ENCODE data around the gene JAK1. TPM values are rescaled to one million over a fixed set of nuclear protein-coding genes. Genes with fewer than 3 reads are reported as not detected.
"Not testable (repeated sequence)": the region's sequence is repeated elsewhere in the genome, so short reads cannot be mapped to it uniquely, and the experiment has no call there.

Gene JAK1
- total RNA-seq: 124 and 125 TPM in 2 replicates

DNA sequence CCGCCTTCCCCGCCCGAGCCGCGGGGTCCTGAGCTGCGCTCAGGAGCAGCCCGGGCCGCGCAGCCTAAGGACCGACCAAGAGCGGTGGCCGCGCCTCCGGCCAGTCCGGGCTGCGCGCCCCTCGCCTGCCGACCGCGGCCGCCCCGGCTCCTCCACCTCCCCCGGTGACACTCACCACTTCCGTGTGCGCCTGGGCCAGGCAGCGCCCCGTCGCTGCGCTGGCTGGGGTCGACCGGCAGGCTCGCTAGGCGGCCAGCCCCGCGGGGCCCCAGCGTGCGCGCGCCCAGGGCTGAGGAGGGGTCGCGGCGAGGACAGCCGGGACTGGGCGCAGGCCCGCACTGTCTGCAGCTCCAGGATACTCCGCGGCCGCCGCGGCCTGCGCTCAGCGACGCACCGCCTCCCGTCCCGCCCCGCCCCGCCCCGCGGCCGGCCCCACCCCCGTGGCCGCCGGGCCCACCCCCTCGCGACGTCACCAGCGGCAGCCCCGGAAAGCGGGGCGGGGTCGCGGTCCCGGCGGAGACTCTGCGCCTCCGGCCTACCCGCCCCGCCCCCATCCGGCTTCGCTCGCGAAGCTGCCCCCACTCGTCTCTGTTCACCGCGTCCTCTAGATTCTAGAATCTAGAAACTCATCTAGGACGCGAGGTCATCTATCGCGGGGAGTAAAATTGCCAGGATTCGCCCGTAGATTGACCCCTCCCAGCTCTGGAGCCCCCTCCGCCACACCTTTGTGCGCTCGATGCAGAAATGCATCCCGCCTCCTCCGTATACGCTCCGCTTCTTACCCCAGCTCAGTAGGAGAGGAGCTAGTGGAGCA lies at the start of gene JAK1:
TSS of gene JAK1 (minus strand) at position 392 of the 814 bp plus-strand sequence. CDS start 80,285 bp downstream, outside the sequence.
- DNase-seq (ENCODE audit: low read depth in 2 of 2): peak; percentile 83 to 89

DNA sequence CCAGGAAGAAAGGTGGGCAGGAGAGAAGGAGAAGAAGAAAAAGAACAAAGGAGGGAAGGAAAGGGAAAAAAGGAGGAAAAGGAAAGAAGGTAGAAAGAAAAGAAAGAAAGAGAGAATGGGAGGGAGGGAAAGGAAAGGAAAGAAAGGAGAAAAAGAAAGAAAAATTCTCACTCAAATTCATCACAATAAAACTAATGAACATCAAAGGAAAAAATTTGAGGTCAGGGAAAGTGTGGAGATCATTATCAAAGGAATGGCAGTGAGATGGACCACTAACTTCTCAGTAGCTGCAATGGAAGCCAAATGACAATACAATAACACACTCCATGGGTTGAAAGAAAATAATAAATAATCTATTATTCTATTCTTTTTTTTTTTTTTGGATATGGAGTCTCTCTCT lies 48.0 kb upstream of the JAK1 start:
- DNase-seq (ENCODE audit: low read depth in 2 of 2): no peak

DNA sequence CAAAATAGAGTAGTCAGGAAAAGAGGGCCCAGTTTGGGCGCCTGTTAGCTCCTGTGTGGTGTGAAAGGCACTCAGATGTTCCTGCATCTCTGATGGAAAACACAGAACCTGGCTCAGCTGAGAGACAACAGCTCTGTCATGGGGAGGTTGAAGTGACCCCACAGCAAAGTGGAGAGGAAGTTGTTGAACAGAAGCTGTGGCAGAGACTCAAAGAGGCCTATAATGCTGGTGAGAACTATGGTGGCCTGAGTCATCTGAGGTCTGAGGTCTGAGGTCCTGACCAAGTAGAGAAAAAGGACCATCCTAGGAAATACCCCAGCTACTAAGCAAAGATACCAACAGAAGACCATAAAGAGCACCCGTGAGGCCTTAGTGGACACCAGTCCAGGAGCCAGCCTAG lies 45.6 kb upstream of the JAK1 start:
- peak; percentile 9 to 19 for DNase-seq (ENCODE audit: low read depth in 2 of 2)

DNA sequence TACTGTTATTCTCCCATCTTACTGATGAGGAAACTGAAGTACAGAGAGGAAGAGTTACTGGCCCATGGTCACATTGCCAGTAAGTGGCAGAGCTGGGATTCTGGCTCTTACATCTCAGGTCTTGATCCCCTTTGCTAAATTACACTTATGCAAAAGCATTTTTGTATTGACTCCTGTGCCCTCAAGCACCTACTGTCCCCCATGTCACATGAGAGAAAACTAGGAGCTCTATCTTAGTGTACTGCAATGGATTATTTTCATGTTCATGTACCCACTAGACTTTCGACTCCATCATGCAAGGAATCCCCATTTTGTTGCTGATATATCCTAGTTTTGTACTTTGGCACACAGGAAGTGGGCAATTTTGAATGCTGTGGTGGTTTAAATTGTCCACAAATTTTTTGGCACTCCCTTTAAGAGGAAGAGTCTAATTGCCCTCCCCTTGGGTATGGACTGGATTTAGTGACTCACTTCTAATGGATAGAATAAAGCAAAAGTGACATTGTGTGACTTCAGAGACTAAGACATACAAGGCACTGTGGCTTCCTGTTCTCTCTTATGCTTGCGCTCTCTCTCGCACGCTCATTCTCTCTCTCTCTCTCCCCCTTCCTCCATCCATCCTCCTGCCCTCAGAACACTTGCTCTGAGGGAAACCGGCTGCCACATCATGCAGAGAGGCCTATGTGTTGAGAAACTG lies 43.5 kb upstream of the JAK1 start:
- no peak for DNase-seq (ENCODE audit: low read depth in 2 of 2)

DNA sequence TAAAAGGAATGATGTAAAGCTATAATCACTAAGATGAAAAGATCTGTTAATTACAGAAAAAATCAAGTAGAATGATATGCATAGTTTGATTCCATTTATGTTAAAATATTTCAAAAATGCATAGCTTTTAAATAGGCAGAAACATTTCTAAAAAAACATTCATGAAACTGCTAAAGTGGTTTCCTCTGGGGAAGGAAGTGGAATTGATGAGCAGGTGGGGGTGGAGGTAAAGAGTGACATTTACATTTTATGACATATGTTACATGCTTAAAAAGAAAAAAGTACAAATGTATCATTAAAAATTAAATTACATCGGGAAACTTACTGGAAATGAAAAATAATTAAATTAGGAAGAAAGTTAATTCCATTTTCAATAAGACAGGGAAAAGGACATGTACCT lies 42.8 kb upstream of the JAK1 start:
- peak in 1 of 2 donors; percentile 19 for DNase-seq (ENCODE audit: low read depth in 2 of 2)

DNA sequence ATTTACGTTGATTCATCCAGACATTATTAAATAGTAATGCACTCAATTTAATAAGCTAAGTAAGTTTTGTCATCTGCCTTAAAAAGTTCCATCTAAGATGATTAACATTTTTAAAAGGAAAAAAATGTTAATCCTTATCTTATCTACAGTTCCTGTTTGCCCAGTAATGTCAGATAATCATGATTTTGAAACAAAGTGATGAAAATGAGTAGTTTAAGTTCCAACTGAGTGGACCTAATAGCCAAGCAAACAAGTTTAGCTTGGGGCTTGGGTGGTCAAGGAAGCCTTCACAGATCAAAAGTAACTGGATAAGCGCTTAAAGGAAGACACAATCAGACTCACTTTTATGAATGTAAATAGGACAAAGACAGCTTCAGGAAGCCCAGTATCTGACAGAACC lies 40.5 kb upstream of the JAK1 start:
- no peak for DNase-seq (ENCODE audit: low read depth in 2 of 2)

DNA sequence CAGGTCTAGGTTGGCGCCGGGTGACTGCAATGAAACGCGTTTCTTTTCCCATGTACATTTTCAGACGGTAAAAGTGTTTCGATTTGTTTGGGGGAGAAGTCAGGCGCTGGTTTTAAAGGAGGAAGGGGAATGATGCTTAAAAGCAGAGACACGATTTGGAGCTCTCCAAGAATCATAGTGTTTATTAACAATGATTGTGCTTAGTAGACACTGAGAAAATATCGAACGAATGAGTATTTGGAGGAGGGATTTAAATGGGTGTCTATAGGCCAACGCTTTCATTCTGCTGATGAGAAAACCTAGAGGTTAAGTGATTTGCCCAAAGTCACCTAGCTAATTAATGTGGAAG lies 36.9 kb upstream of the JAK1 start:
- DNase-seq (ENCODE audit: low read depth in 2 of 2): no peak

DNA sequence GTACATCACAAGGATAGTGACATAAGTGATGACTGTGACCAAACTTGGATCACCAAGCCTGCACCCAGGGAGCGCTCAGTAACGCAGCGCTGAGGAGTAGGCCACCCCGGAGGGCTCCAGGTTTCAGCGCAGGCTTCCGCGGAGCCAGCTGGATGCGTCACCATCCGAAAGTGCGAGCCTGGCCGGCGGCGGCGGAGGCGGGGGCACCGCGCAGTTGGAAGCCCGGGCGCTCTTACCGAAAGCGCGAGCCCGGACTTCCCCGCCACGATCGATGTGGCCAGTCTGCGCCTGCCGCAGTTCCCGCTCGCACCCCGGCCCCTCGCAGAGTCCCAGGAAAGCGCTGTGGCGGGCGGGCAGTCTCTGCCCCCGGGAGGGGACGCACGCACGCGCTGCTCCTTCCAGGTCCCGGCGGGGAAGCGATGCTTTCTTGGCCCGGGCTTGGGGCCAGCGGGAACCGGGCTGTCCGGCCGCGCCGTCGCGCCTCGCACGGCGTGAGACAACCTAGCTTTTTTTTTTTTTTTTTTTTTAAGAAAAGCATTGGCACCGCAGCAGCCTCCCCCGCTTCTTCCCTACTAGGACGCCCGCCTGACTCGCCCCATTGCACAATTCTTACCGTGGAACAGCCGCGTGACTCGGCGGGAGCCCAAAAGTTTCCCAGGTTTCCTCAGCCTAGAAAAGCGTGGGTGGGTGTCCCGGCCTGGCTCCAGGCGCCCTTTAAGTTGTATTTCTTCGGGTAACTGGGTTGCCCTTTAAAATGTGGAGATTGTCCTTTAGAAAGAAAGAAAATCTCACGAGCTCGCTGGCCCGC lies 36.4 kb upstream of the JAK1 start:
- DNase-seq (ENCODE audit: low read depth in 2 of 2): peak; percentile 76 to 81

DNA sequence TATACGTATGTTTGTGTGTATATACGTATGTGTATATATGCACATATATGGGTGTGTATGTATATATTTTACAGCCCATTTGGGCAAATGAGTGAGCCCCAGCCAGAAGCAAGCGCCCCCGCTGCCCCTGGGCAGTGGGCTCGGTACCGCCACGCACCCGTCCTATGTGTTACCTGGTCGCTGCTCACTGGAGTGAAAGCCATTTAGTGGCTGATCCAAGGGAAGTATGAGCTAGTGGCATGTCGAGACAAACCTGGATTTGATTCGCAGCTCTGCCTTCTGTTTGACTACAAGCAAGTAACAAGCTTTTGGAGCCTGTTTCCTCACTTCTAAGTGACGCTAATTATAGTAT lies 35.8 kb upstream of the JAK1 start:
- DNase-seq (ENCODE audit: low read depth in 2 of 2): no peak

DNA sequence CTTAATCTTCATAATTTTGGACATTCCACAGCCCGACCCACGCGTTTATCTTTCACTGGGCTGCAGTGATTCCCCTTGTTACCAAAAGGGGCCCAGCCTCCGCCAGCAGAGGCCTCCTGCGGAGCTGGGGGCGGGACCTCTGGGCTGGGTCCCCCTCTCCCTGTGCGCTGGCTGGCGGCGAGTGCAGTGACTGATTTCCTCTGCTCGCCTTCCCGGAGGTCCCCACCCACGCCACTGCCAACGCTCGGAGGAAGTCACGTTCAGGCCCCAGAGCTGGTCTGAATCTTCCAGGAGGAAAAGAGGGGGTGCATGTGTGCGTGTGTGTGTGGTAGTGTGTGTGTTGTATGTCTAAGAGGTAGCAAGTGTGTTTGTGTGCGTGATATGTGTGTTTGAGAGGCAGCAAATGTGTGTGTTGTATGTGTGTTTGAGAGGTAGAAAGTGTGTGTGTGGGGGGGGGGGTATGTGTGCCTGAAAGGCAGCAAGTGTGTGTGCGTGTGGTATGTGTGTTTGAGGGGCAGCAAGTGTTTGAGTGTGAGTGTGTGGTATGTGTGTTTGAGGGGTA lies 35.0 kb upstream of the JAK1 start:
- DNase-seq (ENCODE audit: low read depth in 2 of 2): peak; percentile 73 to 75

DNA sequence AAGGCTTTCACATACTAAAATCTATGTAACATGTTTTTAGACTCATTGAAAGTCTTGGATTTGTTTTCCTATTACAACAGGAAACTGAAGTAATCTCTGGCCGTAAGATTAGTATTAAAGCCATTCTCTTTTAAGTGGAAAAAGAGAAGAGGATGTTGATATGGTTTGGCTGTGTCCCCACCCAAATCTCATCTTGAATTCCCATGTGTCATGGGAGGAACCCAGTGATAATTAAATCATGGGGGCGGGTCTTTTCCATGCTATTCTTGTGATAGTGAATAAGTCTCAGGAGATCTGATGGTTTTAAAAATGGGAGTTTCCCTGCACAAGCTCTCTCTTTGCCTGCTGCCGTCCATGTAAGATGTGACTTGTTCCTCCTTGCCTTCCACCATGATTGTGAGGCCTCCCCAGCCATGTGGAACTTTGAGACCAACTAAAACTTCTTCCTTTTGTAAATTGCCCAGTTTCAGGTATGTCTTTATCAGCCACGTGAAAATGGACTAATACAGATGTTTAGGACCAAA lies 32.1 kb upstream of the JAK1 start:
- DNase-seq (ENCODE audit: low read depth in 2 of 2): not testable (repeated sequence)

DNA sequence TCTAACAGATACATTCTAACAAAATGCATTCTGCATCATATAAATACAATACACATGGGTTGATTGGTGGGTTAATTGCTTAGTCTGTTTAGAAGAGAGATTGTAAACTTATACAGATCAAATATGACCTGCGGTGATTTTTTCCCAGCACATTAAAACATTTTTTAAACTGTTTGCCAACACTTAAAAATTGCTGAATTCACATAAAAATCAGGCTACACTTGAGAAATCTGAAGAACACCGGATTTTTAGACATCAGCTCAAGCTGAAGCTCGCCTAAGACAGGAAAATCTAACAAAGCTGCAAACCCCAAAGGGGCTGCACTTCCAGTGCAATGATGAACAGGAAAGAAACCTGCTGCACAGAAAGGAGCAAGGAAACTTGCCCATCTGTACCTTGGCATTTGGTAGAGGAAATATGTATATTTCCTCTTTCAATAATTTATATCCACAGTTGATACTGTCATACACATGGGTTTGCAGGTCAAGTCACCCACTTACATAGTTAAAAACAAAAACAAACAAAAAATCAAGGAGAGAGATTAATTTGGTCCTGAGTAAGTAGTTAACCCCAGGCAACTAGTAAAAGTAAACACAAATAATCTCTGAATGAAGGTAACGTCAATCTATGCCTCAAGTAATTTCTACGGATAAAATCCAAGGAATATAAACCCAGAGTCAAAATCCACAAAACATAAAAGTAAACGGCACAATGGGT lies 30.4 kb upstream of the JAK1 start:
- DNase-seq (ENCODE audit: low read depth in 2 of 2): no peak

DNA sequence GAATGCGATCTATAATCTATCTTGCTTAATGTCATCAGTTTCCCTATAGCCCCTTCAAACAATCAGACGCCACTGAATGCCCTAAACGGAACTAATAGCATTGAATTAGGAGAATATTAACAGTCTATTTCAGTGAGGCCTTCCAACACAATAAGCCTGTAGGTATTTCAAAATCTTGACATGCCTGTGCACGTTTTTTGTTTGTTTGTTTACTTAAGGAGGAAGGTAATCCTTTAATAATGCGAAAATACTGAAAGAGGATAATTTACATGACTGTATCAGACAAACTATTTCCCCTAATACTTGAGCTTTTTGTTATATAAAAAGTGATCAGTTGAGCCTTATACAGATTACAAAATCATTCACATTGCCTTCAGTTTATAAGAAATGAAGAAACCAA lies 29.0 kb upstream of the JAK1 start:
- DNase-seq (ENCODE audit: low read depth in 2 of 2): no peak

DNA sequence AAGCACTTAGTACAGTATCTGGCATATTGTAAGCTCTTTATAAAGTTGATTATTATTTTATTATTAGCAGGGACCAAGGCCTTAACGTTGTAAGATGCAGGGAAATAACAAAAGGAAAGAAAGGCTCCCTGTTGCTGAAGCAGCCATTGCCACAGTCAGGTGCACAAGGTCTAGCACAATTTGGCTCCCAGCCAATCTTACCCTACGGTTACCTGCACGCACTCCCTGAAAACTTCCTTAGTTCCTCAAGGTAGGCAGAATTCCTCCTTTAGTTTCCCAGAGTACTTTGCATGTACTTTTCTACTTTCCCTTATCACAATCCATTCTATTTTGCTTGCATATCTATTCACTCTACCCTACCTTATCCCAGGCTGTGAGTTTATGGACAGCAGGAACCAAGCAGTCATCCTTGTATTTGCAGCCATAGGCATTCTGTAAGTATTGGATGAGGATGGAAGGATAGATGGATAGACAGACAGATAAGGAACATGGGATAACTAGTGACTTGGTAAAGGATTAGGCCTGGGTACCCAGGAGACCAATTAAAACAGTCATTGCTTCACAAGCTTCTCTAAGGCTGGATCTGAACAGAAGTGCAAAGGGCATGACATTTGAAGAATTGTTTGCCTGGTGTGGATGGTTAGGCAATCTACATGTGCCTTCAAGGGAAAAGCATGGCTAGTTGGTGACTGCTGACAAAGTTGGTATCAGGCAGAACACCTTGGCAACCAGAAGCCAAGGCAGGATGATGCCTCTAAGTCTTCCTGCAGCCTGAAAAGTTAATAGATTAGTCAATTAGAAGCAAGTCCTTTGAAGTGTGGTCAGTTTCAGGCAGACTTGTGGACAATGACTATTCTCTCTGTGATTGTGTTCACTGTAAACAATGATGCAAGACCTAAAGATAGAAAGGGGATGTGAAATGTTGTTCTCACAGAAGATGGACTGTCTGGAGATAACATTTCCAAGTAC lies 20.8 kb upstream of the JAK1 start:
- DNase-seq (ENCODE audit: low read depth in 2 of 2): peak in 1 of 2 donors; percentile 49

DNA sequence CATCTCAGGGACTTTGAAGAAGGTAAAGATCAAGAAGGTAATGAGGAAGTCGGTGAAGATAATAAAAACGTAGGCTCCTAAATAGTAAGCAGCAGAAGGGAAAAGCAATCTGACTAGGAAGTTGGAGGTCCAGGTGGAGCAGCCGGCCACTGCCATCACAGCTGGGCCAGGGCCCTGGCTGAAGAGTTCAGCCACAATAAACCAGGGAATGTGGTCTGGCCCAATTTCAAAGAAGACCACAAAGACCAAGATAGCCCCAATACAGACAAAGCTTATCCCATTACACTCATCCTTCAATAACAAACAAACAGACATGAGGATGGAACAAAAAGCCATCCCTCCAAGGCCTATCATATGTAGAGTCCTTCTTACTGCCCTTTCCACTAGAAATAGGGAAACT lies 18.4 kb upstream of the JAK1 start:
- DNase-seq (ENCODE audit: low read depth in 2 of 2): no peak

DNA sequence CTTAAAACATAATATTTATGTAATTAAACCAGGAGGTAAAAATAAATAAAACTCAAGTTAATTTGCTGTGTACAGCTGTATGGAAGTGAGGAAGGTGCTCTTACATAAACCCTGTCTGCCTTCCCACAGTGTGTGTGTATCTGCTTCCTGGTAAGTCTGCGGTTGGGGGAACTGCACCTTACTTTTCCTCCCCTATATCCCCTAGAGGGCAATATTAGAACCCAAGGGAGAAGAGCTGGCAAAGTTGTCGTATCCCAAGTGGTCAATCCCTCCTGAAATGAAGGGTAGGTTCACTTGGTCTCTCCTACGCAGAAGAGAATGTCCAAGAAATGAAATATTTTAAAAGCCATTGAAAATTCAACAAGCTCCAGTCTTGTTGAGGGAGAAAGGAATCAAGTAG lies 17.8 kb upstream of the JAK1 start:
- DNase-seq (ENCODE audit: low read depth in 2 of 2): no peak

DNA sequence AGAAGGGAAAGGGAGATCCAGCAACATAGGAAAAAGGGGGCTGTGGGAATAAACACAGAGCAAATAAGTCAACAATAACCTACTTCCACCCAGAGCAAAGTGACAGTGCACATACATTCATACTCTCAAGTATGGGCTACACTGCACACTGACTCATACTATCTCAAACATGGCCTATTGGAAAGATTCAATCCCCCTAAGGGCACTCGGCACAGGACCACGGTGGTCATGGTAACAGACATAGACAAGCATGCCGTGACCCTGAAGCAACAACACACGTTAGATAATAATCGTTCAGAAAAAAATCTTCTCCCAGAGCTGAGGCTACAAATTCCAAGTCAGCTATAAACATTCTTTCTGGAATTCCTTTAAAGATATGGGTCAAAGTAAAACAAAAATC lies 16.8 kb upstream of the JAK1 start:
- no peak for DNase-seq (ENCODE audit: low read depth in 2 of 2)

DNA sequence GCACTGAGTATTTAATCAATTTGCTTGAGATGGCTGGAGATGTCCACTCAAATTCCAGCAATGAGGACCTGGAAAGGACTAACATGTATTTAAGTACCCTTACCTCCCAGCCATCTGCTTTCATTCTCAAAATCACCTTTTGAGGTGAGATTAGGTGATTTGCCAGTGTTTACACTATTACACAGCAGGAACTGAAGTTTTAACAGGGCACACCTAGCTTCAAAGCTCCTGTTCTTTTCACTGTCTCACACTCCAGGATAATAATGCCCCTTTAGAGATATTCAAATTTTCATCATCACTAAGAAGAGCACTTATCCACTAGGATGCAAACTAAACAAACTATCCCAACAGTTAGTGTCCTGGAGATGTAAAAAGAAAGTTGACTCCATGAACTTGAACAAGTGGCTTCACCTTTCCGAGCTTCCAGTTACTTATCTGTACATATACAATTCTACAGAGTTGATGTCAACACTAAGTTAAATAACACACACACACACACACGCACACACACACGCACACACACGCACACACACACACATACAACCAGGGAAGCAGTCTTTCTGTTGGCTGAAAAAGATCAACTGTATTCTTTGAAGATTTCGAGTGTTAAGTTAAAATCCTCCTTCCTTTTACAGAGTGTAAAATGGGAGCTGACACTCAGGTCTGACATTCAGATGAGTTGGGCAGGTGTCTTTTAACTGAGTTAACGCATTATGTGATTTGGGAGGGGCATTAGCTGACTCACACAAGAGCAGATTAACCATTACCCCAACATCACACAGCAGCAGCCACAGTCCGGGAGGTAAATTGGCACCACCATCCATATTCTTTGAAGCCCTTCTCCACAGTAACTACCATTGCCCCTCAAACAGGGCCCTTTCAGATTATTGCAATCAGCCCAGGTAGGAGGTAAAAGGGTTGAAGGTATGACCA lies 15.5 kb upstream of the JAK1 start:
- no peak for DNase-seq (ENCODE audit: low read depth in 2 of 2)
